ENCODE results near the gene NLE1. TPM values are rescaled to one million over a fixed set of nuclear protein-coding genes. Genes with fewer than 3 reads are reported as not detected.

The NLE1 gene
- total RNA-seq, 1 donor from 2014 or later = 16.7 TPM

DNA sequence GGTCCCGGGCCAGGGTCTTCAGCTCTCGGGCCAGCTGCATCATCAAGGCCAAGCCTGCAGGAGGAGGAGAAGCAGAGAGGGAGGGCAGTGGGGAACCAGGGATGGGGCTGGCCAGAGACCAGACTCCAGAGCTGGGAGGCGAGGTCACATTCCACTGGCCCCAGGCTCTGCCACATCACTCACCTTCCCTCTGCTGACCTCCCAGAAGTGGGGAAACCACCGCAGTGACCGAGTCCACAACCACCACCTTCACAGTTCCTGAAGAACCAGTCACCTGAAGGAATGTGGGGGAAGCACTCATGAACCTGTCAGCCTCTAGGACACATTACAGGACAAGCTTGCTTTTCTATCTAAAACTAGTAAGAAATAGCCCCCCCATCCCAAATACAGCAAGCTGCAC, 38.8 kb downstream of the NLE1 start:
- TF ChIP-seq CTCF (IDR thresholded peaks at IDR 0.05; ENCODE audit: unreplicated experiment) = no peak
- no peak for DNase-seq (ENCODE audit: low spot score)
- Mint-ChIP-seq H3K27ac (ENCODE audit: unreplicated experiment) (no peak overlapping the region), H3K4me3 (ENCODE audit: unreplicated experiment) (no peak overlapping the region), H3K4me1 (ENCODE audit: unreplicated experiment) (no peaks in the 10 kb centered on the region), H3K9me3 (ENCODE audit: unreplicated experiment) (no peaks in the 10 kb centered on the region), H3K27me3 (ENCODE audit: unreplicated experiment) (no peaks in the 10 kb centered on the region), H3K36me3 (ENCODE audit: low read depth, unreplicated experiment) (peaks cover 33% of the 10 kb centered on the region)

DNA sequence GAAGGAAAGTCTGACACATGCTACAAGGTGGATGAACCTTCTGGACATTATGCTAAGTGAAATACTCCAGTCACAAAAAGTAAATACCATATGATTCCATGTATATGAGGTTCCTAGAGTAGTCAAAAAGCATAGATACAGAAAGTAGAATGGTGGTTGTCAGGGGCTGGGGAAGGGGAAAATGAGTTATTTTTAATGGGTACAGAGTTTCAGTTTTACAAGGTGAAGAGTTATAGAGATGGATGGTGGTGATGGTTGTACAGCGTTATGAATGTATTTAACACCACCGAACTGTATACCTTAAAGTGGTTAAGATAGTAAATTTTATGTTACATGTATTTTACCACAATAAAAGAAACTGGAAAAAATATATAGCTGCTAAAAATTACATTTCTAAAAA, 40.4 kb downstream of the NLE1 start:
- no peak for TF ChIP-seq CTCF (IDR thresholded peaks at IDR 0.05; ENCODE audit: unreplicated experiment)
- H3K9me3 Mint-ChIP-seq (ENCODE audit: unreplicated experiment) = no peaks in the 10 kb centered on the region
- H3K4me3 Mint-ChIP-seq (ENCODE audit: unreplicated experiment) = no peak overlapping the region

DNA sequence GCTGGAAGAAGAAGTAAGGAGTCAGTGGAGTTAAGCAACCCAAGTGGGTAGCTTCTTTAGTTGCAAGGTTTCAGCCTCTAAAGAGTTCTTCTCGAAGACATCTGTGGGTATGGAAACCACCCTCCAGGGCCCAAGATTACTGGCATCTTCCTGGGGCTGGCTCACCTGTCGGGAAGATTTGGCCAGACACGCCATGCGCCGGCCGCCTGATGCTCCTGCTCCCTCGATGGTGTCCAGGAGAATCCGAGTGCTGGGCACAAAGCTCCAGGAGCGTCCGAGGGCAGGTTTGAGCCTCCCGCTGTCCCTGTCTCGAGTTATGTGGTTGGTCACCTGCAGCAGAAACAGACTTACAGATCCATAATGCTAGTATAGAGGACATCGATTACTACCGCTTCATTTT, 41.1 kb downstream of the NLE1 start:
- Mint-ChIP-seq H3K27me3 (ENCODE audit: unreplicated experiment) (no peaks in the 10 kb centered on the region), H3K9me3 (ENCODE audit: unreplicated experiment) (no peaks in the 10 kb centered on the region), H3K36me3 (ENCODE audit: low read depth, unreplicated experiment) (peaks cover 27% of the 10 kb centered on the region), H3K4me1 (ENCODE audit: unreplicated experiment) (no peaks in the 10 kb centered on the region), H3K27ac (ENCODE audit: unreplicated experiment) (no peak overlapping the region), H3K4me3 (ENCODE audit: unreplicated experiment) (no peak overlapping the region)
- no peak for TF ChIP-seq CTCF (IDR thresholded peaks at IDR 0.05; ENCODE audit: unreplicated experiment)
- DNase-seq (ENCODE audit: low spot score) = no peak

More for the DNA sequence above, 40.4 kb downstream of the NLE1 start:
- Mint-ChIP-seq H3K36me3 (ENCODE audit: low read depth, unreplicated experiment) (peaks cover 33% of the 10 kb centered on the region), H3K4me1 (ENCODE audit: unreplicated experiment) (no peaks in the 10 kb centered on the region), H3K27me3 (ENCODE audit: unreplicated experiment) (no peaks in the 10 kb centered on the region), H3K27ac (ENCODE audit: unreplicated experiment) (no peak overlapping the region)
- DNase-seq (ENCODE audit: low spot score) = no peak

DNA sequence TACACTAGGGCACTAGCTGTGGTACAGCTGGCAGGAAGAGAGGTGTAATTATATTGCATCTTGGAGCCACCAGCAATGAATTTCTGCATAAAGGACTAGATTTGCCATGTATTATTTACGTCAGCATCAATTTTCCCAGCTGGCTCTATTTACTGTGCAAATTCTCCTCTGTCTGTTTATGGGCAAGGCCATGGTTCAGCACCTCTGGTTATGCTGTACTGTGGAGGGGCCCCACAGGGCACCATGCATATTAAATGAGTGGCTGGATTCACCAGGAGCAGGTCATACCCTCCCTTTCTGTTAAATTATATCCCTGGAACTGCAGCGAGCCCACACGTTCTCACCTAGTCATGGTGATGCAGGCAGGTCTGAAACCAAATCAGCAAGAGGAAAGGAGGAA, 42.2 kb downstream of the NLE1 start:
- Mint-ChIP-seq H3K4me1 (ENCODE audit: unreplicated experiment) (no peaks in the 10 kb centered on the region), H3K27me3 (ENCODE audit: unreplicated experiment) (no peaks in the 10 kb centered on the region), H3K9me3 (ENCODE audit: unreplicated experiment) (no peaks in the 10 kb centered on the region), H3K4me3 (ENCODE audit: unreplicated experiment) (no peak overlapping the region), H3K36me3 (ENCODE audit: low read depth, unreplicated experiment) (peaks cover 17% of the 10 kb centered on the region), H3K27ac (ENCODE audit: unreplicated experiment) (no peak overlapping the region)
- DNase-seq (ENCODE audit: low spot score) = no peak
- TF ChIP-seq CTCF (IDR thresholded peaks at IDR 0.05; ENCODE audit: unreplicated experiment) = no peak

GRCh38 chr17:35097776-35098175, 44.3 kb downstream of the NLE1 start:
- Mint-ChIP-seq H3K27ac (ENCODE audit: unreplicated experiment) (no peak overlapping the region), H3K4me3 (ENCODE audit: unreplicated experiment) (no peak overlapping the region), H3K27me3 (ENCODE audit: unreplicated experiment) (no peaks in the 10 kb centered on the region), H3K4me1 (ENCODE audit: unreplicated experiment) (no peaks in the 10 kb centered on the region), H3K9me3 (ENCODE audit: unreplicated experiment) (no peaks in the 10 kb centered on the region), H3K36me3 (ENCODE audit: low read depth, unreplicated experiment) (peaks cover 8% of the 10 kb centered on the region)
- no peak for TF ChIP-seq CTCF (IDR thresholded peaks at IDR 0.05; ENCODE audit: unreplicated experiment)
- no peak for DNase-seq (ENCODE audit: low spot score)
